KOPT-K1 (cell line): ENCODE data around the gene SLX9.
A peak's percentile ranks its signal among the peaks of the same experiment; 100 is the strongest.

ENCODE experiments used
- H3K27ac ChIP-seq: fragments of 200-600 bp; sonication (generic); 2 replicates; pipeline ENCODE4 v1.5.1; 2016; ENCODE audit warnings: antibody characterized with exemption, mild to moderate bottlenecking, low read depth, low read length; ENCODE audit not compliant: poor library complexity, severe bottlenecking
- H3K36me3 ChIP-seq: fragments of 200-600 bp; sonication (generic); 2 replicates; pipeline ENCODE4 v1.5.1; 2017; ENCODE audit warnings: antibody characterized with exemption, mild to moderate bottlenecking, low read length, moderate library complexity; ENCODE audit not compliant: insufficient read depth
- H3K9me3 ChIP-seq: fragments of 200-600 bp; sonication (generic); 2 replicates; pipeline ENCODE4 v1.5.1; 2017; ENCODE audit warnings: antibody characterized with exemption, low read length, mild to moderate bottlenecking; ENCODE audit not compliant: insufficient read depth, poor library complexity, severe bottlenecking

SLX9 gene

GRCh38 chr21:44986471-44987291 lies 46.9 kb downstream of the SLX9 start:
- Histone ChIP-seq H3K36me3 (no peaks in the 10 kb centered on the region), H3K27ac (no peak overlapping the region), H3K9me3 (no peaks in the 10 kb centered on the region)

DNA sequence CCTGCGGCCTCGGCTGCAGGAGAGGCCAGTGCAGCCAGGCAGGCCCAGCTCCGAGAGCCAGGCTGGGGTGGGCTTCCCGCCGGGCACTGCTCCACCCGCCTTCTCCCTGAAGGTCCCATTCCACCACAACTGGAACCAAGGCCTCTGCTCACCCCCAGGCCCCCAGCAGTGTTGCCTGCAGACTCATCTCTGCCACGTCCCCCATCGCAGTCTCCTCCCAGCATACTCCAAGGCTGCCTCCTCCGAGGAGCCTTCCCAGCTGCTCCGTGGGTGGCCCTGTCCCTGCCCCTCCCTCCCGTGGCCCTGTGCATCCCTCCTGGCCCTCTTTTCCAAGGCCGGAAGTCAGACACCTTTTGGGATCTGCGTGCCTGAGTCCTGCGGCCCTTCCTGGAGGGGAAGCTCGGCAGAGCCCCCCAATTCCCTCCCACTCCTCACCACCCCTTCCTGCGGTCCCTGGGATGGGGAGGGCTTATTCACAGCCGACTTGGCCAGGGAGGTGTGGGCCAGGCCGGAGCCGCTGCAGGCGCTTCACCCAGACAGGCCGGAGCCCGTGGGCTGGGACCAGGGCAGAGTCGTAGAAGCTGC lies 47.6 kb downstream of the SLX9 start:
- no peaks in the 10 kb centered on the region for H3K36me3 ChIP-seq
- H3K9me3 ChIP-seq = no peaks in the 10 kb centered on the region
- H3K27ac ChIP-seq = no peak overlapping the region

DNA sequence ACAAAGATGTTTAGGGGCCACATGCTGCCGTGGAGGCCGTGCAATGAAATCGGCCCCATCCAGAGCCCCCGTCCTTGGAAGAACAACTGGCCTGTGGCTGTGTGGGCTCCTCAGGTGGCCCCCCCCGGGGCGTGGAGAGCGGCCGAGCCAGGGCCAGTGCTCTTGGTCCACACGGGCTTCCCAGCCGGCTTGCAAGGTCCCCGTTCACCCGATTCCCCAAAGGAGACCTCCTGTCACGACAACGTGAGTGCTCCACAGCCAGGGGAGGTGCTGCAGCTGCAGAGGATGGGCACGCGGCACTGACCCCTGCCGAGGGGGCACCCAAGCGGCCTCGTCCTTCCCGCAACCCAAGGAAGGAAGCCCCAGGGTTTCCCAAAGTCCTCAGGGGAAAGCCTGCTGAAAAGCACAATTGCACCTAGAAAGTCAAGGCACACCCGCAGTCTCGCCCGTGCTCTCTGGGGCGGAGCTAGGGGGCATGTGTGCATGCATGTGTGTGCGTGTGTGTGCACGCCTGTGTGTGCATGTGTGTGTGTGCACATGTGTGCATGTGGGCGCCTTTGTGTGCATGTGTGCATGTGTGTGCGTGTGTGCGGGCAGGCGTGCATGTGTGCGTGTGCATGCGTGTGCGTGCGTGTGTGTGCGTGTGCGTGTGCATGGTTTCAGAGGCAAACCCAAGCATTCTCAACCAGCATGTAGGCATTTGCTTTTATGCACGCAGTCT lies 48.2 kb downstream of the SLX9 start:
- no peaks in the 10 kb centered on the region for H3K36me3 ChIP-seq
- H3K9me3 ChIP-seq = no peaks in the 10 kb centered on the region
- no peak overlapping the region for H3K27ac ChIP-seq

DNA sequence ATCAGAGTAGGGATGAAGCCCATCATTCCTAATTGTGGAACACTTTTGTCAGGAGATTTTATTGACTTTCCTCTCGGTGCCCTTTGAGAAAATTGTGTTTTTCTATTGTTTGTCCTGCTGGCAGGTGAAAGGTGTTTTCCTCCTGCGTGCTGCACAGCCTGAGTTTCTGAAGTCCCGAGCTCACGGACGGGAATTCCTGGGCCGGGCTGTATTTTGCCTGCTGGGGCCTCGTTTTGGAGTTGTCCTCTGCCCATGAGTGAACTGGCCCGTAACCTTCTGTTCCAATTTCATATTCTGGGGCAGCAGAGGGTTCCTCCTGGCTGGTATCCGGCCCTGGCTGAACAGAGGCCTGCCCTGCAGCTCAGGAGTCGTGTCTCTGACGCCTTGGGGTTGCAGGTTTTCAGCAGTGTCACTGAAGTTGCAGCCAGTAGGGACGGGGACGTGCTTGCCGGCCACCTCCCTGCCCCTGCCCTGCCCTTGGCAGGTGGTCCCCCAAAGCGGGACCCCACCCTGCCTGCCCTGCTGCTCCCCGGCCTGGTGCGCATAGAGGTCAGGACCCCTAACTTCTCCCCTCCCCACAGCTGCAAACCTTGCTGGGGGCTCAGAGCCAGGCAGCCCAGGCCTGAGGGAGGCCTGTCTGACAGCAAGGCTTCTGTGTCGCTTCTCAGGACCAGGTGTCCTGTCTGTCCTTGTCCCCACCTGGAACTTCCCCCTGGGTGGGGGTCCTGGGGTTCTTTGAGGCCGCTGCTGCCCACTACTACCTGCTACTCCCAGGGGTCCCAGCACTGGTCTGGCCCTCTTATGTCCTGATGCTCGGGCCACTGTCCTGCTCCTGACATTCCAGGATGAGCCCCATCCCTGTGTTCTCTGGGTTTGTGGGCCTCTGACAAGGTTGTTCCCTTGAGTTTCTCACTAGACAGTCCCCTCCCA lies 49.0 kb downstream of the SLX9 start:
- Histone ChIP-seq H3K36me3 (no peaks in the 10 kb centered on the region), H3K27ac (peak overlapping the region; percentile 22), H3K9me3 (no peaks in the 10 kb centered on the region)

DNA sequence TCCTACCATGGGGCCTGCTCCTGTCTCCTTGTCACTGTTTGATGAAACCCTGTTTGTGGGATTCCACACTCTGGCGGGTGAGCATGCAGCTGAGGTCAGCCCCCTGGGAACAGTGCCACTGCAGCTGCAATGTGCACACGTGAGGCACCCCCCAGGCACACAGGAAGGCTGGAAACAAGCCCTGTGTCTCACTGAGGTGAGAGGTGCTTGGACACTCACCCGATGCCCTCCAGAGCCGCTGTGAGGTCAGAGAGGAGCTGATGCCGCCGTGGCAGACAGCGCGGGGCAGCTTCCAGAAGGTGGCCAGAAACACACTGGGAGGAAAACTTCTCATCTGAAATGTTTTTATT lies 49.7 kb downstream of the SLX9 start:
- H3K36me3 ChIP-seq = no peaks in the 10 kb centered on the region
- H3K9me3 ChIP-seq = no peaks in the 10 kb centered on the region
- no peak overlapping the region for H3K27ac ChIP-seq

- H3K9me3 ChIP-seq = no peaks in the 10 kb centered on the region
- no peak overlapping the region for H3K27ac ChIP-seq
- no peaks in the 10 kb centered on the region for H3K36me3 ChIP-seq
These were observed 50.3 kb downstream of the SLX9 start for GRCh38 chr21:44989943-44990780.

DNA sequence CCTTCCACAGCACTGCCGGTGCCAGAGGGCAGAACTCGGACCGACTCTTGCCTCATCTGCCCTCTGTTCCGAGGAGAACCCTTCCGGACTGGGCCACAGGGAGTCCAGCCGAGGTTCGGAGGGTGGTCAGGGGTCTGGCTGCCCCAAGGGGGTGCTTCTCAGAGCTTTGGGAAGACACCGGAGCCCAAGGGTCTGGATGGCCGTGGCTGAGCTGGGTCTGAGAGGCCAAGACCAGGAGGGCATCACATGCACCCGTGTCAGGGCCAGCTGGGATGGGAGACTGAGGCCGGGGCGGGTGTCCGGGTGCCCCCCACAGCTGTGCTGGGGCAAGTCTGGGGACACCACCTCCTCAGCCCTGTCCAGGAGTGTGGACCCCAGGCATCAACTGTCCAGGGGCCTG lies 51.1 kb downstream of the SLX9 start:
- Histone ChIP-seq H3K27ac (no peak overlapping the region), H3K36me3 (no peaks in the 10 kb centered on the region), H3K9me3 (no peaks in the 10 kb centered on the region)

GRCh38 chr21:44991538-44992483 lies 52.0 kb downstream of the SLX9 start:
- H3K9me3 ChIP-seq = no peaks in the 10 kb centered on the region
- no peak overlapping the region for H3K27ac ChIP-seq

GRCh38 chr21:44992608-44993031 lies 52.8 kb downstream of the SLX9 start:
- no peaks in the 10 kb centered on the region for H3K9me3 ChIP-seq
- no peak overlapping the region for H3K27ac ChIP-seq
- H3K36me3 ChIP-seq = no peaks in the 10 kb centered on the region

More at GRCh38 chr21:44991538-44992483, 52.0 kb downstream of the SLX9 start:
- H3K36me3 ChIP-seq = no peaks in the 10 kb centered on the region

- H3K36me3 ChIP-seq = no peaks in the 10 kb centered on the region
- H3K27ac ChIP-seq = no peak overlapping the region
- no peaks in the 10 kb centered on the region for H3K9me3 ChIP-seq
These were observed 53.7 kb downstream of the SLX9 start for GRCh38 chr21:44993321-44994046.

- no peaks in the 10 kb centered on the region for H3K9me3 ChIP-seq
- H3K27ac ChIP-seq = no peak overlapping the region
- no peaks in the 10 kb centered on the region for H3K36me3 ChIP-seq
These were observed 54.3 kb downstream of the SLX9 start for GRCh38 chr21:44994047-44994694.

DNA sequence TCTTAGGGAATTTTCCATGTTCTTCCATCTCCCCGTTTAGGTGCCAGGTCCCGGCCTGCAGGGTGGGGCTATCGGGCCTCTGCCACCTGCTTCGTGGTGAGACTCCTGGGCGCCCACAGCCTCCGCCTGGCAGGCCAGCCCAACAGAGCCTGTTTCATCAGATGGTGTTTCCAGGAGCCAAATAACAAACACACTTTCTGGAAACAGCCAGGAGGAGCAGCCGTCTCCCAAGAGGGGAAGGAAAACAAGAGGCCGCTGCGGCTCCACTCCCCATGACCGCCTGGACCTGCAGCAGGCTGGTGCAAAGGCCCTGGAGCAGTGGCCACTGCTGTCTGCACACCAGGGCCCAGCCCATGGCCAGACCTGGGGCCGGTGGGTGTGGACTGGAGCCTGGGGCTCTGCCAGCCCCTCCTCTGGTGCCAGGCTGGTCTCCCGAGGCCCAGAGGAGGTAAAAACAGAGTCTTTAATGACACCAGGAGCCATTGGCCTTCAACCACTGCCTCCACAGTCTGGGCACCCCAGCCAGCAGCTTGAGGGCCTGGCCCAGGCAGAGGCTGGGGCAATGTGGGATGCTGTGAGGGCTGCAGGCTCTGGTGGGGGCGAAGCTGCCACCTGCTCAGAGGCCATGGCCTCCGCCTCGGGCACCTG lies 55.0 kb downstream of the SLX9 start:
- H3K27ac ChIP-seq = no peak overlapping the region
- H3K36me3 ChIP-seq = no peaks in the 10 kb centered on the region
- H3K9me3 ChIP-seq = no peaks in the 10 kb centered on the region
